GM23248 (cell line): ENCODE results near the gene ALDH4A1.

Source experiments
- EZH2 ChIP-seq: fragments of 200-600 bp; sonication (generic); IDR thresholded peaks from 2 replicates; pipeline ENCODE4 v1.6.1; 2018; ENCODE audit warnings: antibody characterized with exemption, mild to moderate bottlenecking; ENCODE audit not compliant: insufficient read depth, poor library complexity, severe bottlenecking
- EZH2phosphoT487 ChIP-seq: fragments of 200-600 bp; sonication (generic); IDR thresholded peaks from 2 replicates; pipeline ENCODE4 v1.6.1; 2018; ENCODE audit warnings: antibody characterized with exemption, moderate library complexity, mild to moderate bottlenecking, low read depth; ENCODE audit not compliant: insufficient read depth

GRCh38 chr1:18918417-18918816, 16.1 kb upstream of the ALDH4A1 start:
- TF ChIP-seq EZH2: no peak
- no peak for TF ChIP-seq EZH2phosphoT487
